Measurements from ENCODE around the gene GDAP2.

GDAP2 gene

GRCh38 chr1:117836069-117836468 lies 93.4 kb downstream of the GDAP2 start:
- DNase-seq = no peak

GRCh38 chr1:117834416-117834815 lies 95.0 kb downstream of the GDAP2 start:
- DNase-seq = no peak

DNA sequence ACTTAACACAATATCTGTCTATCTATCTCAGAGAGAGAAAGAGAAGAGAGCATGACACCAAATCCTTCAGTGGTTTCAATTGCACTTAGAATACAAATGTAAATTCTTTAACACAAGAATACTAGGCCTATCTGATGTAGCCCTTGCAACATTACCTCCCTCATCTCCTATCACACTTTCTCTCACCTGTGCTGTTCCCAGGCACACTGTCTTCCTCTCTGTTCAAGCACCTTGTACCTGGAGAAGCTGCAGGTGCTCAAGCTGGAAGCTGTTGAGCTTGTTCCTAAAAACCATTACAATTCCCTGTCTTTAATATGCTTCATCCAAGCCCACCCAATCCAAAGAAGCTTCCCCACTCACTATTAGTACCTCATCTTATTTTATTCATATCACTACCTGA lies 97.0 kb downstream of the GDAP2 start:
- no peak for DNase-seq

DNA sequence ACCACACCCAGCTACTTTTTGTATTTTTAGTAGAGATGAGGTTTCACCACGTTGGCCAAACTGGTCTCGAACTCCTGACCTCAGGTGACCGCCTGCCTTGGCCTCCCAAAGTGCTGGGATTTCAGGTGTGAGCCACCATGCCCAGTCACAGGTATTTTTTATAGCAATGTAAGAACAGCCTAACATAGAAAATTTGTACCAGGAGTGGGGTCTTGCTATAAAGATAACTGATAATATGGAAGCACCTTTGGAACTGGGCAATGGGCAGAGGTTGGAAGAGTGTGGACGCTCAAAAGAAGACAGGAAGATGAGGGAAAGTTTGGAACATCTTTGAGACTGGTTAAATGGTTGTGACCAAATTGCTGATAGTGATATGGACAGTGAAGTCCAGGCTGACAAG lies 99.2 kb downstream of the GDAP2 start:
- no peak for DNase-seq

- DNase-seq = no peak
Measured at GRCh38 chr1:117828201-117828600, 101.2 kb downstream of the GDAP2 start.

DNA sequence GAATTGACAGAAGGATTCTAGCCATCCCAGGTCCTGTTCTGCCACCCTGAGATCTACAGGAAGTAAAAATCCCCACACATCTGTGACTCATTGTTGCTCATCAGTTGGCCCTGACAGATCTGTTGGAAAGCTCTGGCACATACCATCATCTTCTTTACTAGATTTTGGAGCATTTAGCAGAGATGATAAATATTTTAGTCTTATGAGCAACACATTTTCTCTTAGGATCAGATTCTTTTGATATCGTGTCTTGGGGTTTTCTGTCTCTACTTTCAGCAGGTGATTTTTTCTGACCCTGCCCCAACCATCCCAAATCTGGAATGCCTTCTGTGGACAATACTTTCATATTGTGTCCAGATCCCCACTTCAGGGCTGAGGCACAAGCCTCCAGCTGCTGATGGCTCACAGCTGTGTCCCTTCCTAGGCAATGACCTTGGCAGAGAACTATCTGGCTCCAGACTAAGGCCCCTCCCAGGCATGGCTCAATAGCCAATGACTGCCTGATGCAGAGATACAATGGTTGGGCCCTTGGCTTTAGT lies 102.8 kb downstream of the GDAP2 start:
- no peak for DNase-seq

- DNase-seq = no peak
Measured at GRCh38 chr1:117826119-117826518, 103.3 kb downstream of the GDAP2 start.

- DNase-seq = no peak
Measured at GRCh38 chr1:117825414-117825813, 104.0 kb downstream of the GDAP2 start.

DNA sequence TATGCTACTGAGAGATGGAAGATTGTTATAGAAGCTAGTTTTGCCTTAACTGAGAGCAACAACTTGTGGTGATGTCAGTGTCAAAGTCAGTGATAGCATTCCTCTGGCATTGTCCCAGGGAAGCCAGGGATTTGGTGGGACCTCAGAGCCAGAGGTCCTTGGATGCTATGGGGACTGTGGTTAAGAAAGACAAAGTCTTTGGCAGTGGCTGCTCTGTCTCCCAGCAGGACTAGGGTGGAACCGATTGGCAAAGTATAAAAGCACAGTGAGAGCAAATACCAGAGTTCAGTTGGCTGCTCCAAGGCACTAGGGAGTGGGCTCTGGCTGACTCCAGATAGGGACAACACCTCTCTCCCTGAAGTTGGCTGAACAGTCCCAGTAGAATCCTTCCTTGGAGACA lies 104.8 kb downstream of the GDAP2 start:
- no peak for DNase-seq

DNA sequence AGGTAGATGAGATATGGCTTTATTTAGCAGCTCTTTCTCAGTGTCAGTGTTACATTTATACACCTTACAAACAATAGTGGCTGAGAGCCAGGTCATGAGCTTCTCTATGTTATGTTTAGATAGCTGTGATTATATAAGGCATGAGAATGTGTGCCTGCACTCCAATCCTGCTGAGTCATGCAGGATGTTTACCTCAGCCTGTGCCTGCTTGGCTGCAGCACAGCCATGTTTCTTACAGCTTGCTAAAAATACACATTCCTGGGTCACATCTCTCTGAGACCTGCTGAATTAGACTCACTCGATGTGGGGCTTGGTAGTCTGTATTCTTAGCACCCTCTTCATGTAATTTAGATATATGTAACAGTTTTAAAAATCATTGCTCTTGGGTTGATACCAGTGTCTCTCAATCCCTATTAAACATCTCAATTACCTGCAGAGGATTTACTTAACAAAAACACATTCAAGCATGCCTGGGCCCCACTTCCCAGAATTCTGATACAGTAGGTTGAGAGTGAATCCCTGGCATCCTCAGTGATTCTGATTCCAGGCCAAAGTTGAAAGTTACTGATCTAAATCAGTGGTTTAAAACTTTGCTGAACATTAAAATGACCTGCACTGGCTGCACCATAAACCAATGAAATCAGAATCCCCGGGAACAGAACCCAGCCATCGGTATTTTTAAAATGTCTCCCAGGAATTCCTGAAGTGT lies 107.5 kb downstream of the GDAP2 start:
- DNase-seq = no peak

- DNase-seq = no peak
Measured at GRCh38 chr1:117821382-117821755, 108.1 kb downstream of the GDAP2 start.

- DNase-seq = no peak
Measured at GRCh38 chr1:117820694-117821381, 108.6 kb downstream of the GDAP2 start.

GRCh38 chr1:117820096-117820495 lies 109.3 kb downstream of the GDAP2 start:
- no peak for DNase-seq

GRCh38 chr1:117819301-117819700 lies 110.1 kb downstream of the GDAP2 start:
- no peak for DNase-seq

GRCh38 chr1:117818456-117818855 lies 111.0 kb downstream of the GDAP2 start:
- DNase-seq = no peak

DNA sequence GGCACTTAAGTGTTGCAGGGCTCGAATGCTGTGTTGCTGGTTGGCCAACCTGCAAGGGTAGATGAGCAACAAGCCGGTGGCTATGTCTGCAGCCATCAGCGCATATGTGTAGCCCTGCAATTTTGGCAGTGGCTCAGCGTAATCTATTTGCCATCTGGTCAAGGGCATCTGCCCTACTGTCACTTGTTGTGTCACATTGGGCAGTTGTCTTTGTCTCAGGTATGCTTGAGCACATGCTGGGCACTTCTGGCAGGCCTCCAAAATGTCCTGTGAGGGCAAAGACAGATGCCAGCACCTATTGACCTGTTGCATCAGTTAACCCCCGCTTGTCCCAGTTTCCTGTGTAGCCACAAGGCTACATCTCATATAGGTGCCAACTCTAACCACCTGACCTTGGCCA lies 111.8 kb downstream of the GDAP2 start:
- DNase-seq = no peak

DNA sequence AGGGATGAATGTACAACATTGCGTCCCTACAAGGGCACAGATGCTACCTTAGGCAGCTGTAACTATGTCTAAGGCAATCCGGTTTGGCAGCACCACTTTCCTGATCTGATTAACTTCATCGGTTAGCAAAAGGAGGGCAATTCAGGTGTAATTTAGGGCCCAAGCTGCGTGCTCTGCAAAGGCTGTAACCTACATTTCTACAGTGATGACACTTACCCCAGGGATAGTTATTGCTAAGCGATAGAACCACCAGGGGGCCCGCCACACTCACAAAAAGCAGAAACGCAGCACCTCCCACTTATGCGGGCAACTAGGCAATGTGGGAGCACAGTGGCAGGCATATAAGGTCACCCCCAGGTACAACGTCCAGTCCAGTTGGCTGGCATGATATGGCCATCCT lies 113.5 kb downstream of the GDAP2 start:
- DNase-seq = no peak

- no peak for DNase-seq
Measured at GRCh38 chr1:117814856-117815797, 114.3 kb downstream of the GDAP2 start.

Data from CD4-positive, alpha-beta T cell treated with Interleukin-1 beta for 1 hour (primary cell).